GM10266 (cell line): ENCODE results near the gene PLXND1.

Experiments used
- DNase-seq: peaks from one replicate; pipeline ENCODE4 v3.0.0; 2012; ENCODE audit errors: extremely low spot score
- TF ChIP-seq, protein P1 (sequence below): IDR thresholded peaks from 2 replicates; pipeline ENCODE4 v1.5.1; 2012; ENCODE audit warnings: mild to moderate bottlenecking, low read depth; ENCODE audit not compliant: control insufficient read depth, insufficient read depth; ENCODE audit errors: missing control alignments

PLXND1 gene

DNA sequence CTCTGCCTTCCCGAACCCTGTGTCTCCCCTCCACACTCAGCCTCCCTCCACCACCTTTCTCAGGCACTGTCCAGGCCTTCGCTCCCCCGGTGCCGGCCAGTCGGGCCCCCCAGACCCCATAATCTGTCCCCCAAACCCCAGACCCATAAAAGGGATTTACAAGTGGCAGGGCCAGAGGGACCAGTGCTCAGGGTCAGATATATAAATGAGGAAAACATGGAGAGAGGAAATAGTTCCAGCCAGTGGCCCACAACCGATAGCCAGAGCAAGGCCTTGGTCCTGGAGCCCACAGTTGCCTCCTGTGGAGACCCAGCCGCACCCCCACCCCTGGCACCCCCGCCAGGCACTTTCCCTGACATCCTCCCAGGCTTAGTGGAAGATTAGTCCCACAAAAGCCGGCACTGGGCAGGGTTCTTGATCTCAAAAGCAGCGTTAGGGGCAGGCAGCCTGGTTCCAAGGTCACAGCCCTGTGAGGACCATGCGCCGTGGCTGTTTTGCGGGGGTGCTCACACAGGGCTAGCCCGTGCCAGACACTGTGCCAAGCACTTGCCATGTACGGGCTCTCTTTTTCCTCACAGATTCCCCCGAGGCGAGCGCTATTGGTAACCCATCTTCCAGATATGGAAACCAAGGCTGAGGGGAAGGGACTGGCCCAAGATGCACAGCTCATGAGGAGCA is 1.1 kb upstream of the PLXND1 start:
- TF ChIP-seq, protein P1, sequence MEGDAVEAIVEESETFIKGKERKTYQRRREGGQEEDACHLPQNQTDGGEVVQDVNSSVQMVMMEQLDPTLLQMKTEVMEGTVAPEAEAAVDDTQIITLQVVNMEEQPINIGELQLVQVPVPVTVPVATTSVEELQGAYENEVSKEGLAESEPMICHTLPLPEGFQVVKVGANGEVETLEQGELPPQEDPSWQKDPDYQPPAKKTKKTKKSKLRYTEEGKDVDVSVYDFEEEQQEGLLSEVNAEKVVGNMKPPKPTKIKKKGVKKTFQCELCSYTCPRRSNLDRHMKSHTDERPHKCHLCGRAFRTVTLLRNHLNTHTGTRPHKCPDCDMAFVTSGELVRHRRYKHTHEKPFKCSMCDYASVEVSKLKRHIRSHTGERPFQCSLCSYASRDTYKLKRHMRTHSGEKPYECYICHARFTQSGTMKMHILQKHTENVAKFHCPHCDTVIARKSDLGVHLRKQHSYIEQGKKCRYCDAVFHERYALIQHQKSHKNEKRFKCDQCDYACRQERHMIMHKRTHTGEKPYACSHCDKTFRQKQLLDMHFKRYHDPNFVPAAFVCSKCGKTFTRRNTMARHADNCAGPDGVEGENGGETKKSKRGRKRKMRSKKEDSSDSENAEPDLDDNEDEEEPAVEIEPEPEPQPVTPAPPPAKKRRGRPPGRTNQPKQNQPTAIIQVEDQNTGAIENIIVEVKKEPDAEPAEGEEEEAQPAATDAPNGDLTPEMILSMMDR = no peak
- DNase-seq = no peak

DNA sequence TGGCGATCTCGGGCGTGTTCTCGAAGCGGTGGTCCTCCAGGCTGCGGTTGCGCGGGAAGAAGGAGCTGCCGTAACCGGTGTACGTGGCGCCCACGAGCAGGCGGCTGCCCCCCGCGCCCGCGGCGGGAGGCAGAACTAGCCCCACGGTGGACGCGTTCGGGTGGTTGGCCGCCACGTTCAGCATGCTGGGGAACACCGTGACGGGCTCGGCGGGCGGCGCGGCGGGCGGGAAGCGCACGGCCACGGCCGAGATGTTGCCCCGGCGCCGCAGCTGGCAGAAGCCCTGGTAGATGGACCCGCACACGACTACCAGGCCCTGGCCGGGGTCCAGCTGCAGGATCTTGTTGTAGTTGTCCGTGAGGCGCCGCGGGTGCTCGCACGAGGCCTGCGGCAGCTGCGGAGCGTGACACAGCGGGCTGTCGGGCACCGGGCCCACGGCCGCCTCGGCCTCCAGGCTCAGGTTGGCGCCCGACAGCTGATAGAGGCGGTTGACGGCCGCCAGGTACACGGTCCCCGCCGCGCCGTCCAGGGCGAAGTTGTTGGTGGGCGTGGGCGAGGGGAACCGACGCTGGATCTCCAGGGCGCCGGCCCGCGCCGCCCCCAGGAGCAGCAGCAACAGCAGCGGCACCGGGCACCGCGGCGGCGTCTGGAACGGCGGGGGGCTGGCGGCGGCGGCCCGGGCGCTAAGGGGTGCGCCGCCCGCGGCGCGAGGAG is 397 bp downstream of the PLXND1 start:
- TF ChIP-seq, protein P1 = no peak
- peak; percentile 71 for DNase-seq

GRCh38 chr3:129605203-129605921 is 1.1 kb downstream of the PLXND1 start:
- TF ChIP-seq, protein P1 = no peak
- DNase-seq = peak; percentile 64

DNA sequence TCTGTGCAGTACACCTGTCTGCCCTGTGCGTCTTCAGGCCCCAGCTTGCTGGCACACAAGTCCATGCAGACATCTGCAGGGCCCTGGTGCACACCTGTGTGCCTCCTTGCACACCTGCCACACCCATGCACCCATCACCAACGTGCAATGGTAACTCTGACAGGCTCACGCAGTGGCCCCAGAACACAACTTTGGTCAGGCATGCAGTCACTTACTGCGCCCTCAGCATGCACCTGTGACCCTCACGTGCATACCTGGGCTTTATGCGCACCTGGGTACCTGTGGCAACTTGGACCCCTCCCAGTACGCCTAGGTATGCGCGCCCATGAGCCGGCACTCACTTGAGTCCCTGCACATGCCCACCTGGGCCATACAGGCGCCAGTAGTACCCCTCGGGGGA is 1.7 kb downstream of the PLXND1 start:
- TF ChIP-seq, protein P1 = no peak
- no peak for DNase-seq

DNA sequence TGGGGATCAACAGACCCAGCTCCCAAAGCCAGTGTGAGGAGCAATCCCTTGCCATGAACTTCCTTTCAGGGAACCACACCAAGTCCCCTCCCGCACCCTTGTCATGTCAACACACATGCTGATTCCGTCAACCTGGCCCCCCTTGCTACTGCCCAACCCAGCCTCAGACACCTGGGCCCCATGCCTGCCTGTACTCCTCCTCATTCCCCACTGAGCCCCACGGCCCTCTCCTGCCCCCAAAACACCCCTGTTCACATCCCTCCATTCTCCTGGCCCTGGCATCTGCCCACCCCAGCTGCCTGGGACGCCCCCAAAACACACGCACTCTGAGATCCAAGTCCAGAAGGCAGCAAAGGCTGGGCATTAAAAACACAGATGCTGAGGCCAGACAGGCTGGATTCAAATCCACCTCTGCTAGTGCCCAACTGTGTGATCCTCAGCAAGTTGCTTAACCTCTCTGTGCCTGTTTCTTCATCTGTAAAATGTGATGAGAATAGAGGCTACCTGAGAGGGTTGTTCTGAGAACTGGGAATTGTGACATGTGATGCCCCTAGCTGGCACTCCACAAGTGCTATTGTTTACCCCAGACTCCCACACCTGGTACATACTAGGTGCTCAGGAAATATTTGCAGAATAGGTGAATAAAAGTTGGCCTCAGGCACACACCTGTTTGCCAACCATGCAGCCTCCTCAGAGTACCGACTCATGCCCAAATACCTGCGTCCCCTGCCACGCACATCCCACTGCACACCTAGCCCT is 2.3 kb downstream of the PLXND1 start:
- TF ChIP-seq, protein P1 = no peak
- DNase-seq = no peak

- TF ChIP-seq, protein P1 = no peak
- DNase-seq = no peak
These were observed 2.9 kb downstream of the PLXND1 start for GRCh38 chr3:129603561-129603942.
